ENCODE measurements around the gene CABCOCO1.

DNA sequence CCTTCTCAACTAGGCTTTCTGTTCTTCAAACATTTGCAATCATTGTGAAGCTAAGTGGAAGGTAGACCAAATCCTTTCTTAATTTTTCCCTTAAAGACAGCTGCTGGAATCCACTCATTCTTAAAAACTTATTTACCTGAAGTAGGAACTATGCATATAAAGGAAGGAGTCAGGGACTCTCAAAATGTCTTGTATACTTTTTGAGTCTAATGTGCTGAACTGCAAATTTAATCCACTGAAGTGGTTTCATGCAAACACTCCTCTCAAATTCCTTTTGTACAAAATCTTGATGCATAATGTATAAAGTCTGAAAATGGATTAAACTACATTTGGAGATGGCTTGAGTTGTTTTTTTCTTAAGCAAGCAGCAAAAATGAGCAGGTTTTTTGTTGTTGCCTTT lies 118.0 kb downstream of the CABCOCO1 start:
- no peak for TF ChIP-seq LEF1 (IDR thresholded peaks at IDR 0.05; ENCODE audit: borderline replicate concordance)
- TF ChIP-seq ZNF384 (IDR thresholded peaks at IDR 0.05), result no peak
- no peak for TF ChIP-seq NFRKB (IDR thresholded peaks at IDR 0.05)
- TF ChIP-seq CTBP1 (IDR thresholded peaks at IDR 0.05; ENCODE audit: borderline replicate concordance), result no peak
- no peak for TF ChIP-seq ARNT (IDR thresholded peaks at IDR 0.05)
- TF ChIP-seq BHLHE40 (IDR thresholded peaks at IDR 0.05; ENCODE audit: borderline replicate concordance), result no peak
- TF ChIP-seq FOXK2 (IDR thresholded peaks at IDR 0.05), result no peak
- no peak for TF ChIP-seq FOXA1 (IDR thresholded peaks at IDR 0.05)
- no peak for TF ChIP-seq TARDBP (IDR thresholded peaks at IDR 0.05)
- no peak for TF ChIP-seq L3MBTL2 (conservative IDR thresholded peaks at IDR 0.05)
